ENCODE results near the gene ABCA5.

ABCA5 gene

GRCh38 chr17:69275751-69276150, 51.2 kb downstream of the ABCA5 start:
- DNase-seq (ENCODE audit: low read depth), result no peak
- no peak overlapping the region for H3K4me3 ChIP-seq (ENCODE audit: low read depth, low read length)

DNA sequence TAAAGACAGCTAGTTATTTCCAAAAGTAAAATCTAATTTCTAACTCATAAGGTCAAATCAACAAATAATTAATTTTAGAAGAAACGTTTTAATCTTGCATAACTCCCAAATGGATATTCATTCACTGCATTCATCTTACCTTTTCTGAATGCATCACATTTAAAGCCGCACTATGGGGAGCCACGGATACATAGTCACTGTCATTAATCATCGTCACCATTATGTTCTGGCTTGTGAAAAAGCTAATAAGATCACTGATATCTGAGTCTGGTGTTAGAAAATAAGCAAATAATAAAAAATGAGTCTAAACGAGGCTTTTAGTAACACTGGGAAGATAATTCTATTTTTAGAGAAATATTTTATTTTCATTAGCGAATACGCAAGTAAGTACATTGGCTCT, 55.9 kb downstream of the ABCA5 start:
- DNase-seq (ENCODE audit: low read depth), result no peak
- H3K4me3 ChIP-seq (ENCODE audit: low read depth, low read length), result no peak overlapping the region

GRCh38 chr17:69269131-69269998, 57.6 kb downstream of the ABCA5 start:
- peak; percentile 41 for DNase-seq (ENCODE audit: low read depth)
- no peak overlapping the region for H3K4me3 ChIP-seq (ENCODE audit: low read depth, low read length)

GRCh38 chr17:69268543-69269014, 58.4 kb downstream of the ABCA5 start:
- no peak for DNase-seq (ENCODE audit: low read depth)
- no peak overlapping the region for H3K4me3 ChIP-seq (ENCODE audit: low read depth, low read length)

- H3K4me3 ChIP-seq (ENCODE audit: low read depth, low read length), result no peak overlapping the region
- DNase-seq (ENCODE audit: low read depth), result no peak
Observed at GRCh38 chr17:69267219-69267618, 59.7 kb downstream of the ABCA5 start.

- no peak for DNase-seq (ENCODE audit: low read depth)
- no peak overlapping the region for H3K4me3 ChIP-seq (ENCODE audit: low read depth, low read length)
Observed at GRCh38 chr17:69265873-69266272, 61.1 kb downstream of the ABCA5 start.

DNA sequence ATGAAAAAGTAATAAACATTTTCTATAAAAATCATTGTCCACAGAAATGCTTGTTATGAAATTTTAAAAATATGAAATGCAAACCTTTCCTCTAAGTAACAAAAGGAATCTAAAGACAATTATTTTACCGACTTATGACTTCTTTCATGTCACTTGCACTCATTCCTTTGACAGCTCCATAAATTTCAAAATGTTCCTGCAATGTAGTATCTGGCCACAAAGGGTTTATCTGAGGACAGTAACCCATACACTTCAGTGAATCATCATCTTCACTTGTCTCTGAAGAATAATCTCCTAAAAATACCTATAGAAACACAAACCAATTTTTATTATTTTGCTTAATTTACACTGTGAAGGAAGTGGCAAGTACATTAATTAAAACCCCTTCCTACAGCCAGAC, 72.7 kb downstream of the ABCA5 start:
- no peak overlapping the region for H3K4me3 ChIP-seq (ENCODE audit: low read depth, low read length)
- DNase-seq (ENCODE audit: low read depth), result no peak

- no peak overlapping the region for H3K4me3 ChIP-seq (ENCODE audit: low read depth, low read length)
- DNase-seq (ENCODE audit: low read depth), result no peak
Observed at GRCh38 chr17:69250641-69251040, 76.3 kb downstream of the ABCA5 start.

DNA sequence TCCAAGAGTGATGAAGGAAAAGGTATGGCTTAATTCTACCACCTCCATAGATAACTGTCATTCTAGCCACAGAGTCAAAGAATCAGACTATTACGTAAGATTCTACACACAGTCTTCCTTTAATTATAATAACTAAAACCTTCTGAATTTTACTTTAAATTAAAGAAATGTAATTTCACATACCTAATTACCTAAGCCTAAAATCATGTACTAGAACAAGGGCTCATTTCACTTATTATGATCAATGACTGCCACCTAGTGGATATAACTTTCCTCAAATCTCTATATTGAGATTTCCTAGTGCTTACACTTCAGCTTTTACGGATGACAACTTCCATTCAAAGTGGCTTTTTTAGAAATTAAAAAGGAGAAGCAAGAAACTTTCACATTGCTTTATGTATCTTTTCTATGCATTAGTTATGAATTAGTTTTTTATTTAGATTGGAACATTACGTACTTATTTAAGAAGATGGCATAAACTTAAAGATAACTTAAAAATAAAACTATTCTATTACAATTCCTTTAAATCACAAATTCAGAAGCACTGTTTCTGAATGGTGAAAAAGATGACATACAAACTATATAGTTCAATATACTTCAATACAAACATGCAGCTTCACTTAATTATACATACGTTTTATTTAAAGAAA, 80.1 kb downstream of the ABCA5 start:
- DNase-seq (ENCODE audit: low read depth), result peak; percentile 7

DNA sequence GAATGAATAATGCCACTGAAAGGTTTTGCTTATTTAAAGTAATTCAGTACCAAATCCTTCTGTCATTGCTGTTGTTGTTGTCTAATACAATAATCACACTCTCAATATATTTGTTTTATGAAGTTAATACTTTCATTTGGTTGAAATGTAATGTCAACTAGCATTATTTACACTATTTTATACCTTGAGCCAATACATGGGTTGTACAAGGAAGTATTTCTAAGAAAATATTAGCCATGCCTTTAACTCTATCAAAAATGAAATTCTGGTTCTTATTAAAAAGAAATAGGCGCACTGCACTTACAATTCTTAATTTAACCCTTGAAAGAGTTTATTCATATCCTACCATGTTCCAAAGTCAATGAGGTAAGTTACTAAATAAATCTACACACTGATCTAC, 80.7 kb downstream of the ABCA5 start:
- no peak overlapping the region for H3K4me3 ChIP-seq (ENCODE audit: low read depth, low read length)
- no peak for DNase-seq (ENCODE audit: low read depth)

More for the DNA sequence above, 80.1 kb downstream of the ABCA5 start:
- no peak overlapping the region for H3K4me3 ChIP-seq (ENCODE audit: low read depth, low read length)

- DNase-seq (ENCODE audit: low read depth), result no peak
- H3K4me3 ChIP-seq (ENCODE audit: low read depth, low read length), result no peak overlapping the region
Observed at GRCh38 chr17:69245617-69246016, 81.3 kb downstream of the ABCA5 start.

DNA sequence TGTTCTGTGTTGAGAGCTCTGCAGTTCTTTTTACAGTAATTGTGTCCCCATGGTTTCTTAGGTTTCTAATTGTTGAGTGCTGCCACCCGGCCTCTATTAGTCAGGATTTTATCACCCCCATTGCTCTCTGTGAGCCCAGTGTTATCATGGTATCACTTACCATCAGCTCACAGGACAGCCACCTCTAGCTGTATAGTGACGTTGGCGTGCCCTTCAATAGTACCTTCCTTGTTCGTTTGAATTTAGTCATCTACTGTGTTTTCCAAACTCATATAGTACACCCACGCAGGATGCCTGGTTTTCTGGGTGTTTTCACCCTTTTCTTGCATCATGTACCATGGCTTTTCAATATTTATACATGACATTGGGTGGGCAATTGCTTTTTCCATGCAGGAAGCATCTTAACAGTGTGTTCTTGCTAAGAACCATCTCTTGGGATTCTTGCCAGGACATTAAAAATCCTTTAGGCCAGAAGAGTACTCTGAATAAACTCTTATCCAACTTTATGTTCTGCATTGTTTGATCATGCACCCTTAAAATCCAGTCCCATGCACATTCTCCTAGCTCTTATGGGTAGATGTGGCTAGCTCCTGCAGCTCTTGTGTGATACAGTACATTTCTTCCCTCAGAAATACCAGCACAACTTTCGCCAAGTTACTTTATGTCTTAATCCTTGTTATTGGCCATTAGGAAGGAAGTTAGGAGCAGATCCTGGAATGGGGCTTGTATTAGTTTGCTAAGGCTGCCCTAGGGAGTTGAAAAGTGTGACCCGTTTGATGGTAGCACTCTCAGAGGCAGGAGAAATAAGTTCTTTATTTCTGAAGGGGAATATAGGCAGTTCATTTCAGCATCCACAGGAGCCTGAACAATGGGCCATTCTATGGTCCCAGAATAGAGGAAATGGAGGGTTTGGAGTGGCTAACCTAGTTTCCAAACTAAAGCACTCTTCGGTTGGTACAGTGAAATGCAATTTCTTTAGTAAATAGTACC, 87.0 kb downstream of the ABCA5 start:
- H3K4me3 ChIP-seq (ENCODE audit: low read depth, low read length), result no peak overlapping the region
- no peak for DNase-seq (ENCODE audit: low read depth)

DNA sequence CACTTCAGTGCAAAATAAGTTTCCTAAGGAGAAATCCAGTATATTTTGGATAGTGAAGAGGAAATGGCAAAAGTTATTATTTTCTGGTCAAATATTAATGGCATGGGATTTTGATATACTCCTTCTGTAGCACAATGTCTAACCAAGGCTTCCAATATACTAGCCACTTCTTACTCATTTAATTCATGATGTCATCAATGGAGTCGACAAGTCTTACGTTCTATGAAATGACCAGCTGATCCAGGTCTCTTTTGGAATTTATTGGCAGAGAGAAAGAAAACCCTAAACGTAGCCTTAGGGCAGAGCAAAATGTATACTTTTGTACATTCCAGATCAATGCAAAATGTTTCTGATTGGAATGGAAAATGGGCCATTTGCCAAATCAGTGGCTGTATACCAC, 90.0 kb downstream of the ABCA5 start:
- no peak for DNase-seq (ENCODE audit: low read depth)
- H3K4me3 ChIP-seq (ENCODE audit: low read depth, low read length), result no peak overlapping the region

- DNase-seq (ENCODE audit: low read depth), result no peak
Observed at GRCh38 chr17:69236464-69236863, 90.5 kb downstream of the ABCA5 start.

DNA sequence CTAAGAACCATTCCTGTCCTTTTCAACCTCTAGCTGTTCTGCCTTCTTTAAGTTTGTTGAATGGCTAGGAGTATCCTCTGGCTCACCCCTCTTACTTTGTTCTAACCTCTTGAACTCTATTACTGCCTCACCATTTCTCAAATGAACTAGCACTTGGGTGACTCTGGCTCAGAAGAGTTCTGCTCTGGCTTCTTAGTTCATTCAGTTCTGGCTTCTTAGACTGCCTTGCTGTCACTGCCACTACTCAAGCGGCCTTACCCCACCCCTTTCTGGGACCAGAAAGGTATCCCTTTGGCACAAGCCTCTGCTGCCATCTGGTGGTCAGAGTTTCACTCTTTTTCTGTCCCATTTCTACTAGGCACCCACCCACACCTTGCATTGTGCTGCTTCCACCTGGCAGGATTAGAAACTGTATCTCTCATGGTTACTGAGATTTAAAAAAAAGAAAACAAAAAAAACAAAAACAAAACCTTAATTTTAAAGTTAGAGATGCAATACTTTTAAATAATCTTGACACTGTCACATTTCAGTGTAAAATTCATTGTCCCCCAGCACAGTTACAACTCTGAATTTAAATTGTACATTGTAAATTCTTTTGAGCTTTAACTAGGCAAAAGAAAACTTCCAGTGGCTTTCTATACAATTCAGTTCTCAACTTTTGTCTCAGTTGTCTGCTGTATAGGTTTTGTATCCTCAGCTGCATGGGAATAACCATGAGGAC, 91.4 kb downstream of the ABCA5 start:
- DNase-seq (ENCODE audit: low read depth), result peak; percentile 44
- no peak overlapping the region for H3K4me3 ChIP-seq (ENCODE audit: low read depth, low read length)

More at GRCh38 chr17:69236464-69236863, 90.5 kb downstream of the ABCA5 start:
- H3K4me3 ChIP-seq (ENCODE audit: low read depth, low read length), result no peak overlapping the region

DNA sequence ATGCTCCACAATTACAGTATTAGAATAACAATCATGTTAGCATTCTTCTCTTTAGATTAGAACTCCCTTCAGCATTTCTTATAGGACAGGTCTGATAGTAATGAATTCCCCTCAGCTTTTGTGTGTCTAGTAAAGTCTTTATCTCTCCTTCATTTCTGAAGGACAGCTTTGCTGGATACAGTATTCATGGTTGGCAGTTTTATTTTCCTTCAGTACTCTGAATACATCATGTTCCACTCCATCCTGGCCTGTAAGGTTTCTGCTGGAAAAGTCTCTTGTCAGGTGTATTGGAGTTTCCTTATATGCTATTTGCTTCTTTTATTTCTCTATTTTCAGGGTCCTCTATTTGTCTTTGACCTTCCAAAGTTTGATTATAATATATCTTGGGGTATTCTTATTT, 94.3 kb downstream of the ABCA5 start:
- H3K4me3 ChIP-seq (ENCODE audit: low read depth, low read length), result no peak overlapping the region
- no peak for DNase-seq (ENCODE audit: low read depth)

- H3K4me3 ChIP-seq (ENCODE audit: low read depth, low read length), result no peak overlapping the region
- no peak for DNase-seq (ENCODE audit: low read depth)
Observed at GRCh38 chr17:69231521-69231920, 95.4 kb downstream of the ABCA5 start.

GRCh38 chr17:69230939-69231338, 96.0 kb downstream of the ABCA5 start:
- H3K4me3 ChIP-seq (ENCODE audit: low read depth, low read length), result no peak overlapping the region
- DNase-seq (ENCODE audit: low read depth), result no peak

GRCh38 chr17:69228576-69228975, 98.4 kb downstream of the ABCA5 start, which contains the start of gene ABCA10:
Gene ABCA10 (minus strand): TSS chr17:69228824. CDS start chr17:69225358, 3,466 bp downstream.
- no peak for DNase-seq (ENCODE audit: low read depth)
- H3K4me3 ChIP-seq (ENCODE audit: low read depth, low read length), result no peak within 1 kb of the TSS

Data from skeletal muscle cell (primary cell).